ENCODE results near the gene ZNF275. TPM values are rescaled to one million over a fixed set of nuclear protein-coding genes. Genes with fewer than 3 reads are reported as not detected.

The ZNF275 gene
- total and polyA plus RNA-seq, 2 of the 4 experiments (the other 2 are of a cell fraction), result 6.6 to 9.7 TPM

GRCh38 chrX:153392642-153393321 lies 58.8 kb downstream of the ZNF275 start:
- Histone ChIP-seq H4K20me1 (ENCODE audit: insufficient read depth, low read length) (no peaks in the 10 kb centered on the region), H3K18ac (ENCODE audit: low read depth, low read length) (no peak overlapping the region), H3K4me3 (ENCODE audit: insufficient read depth, low read depth, low read length) (no peak overlapping the region), H2BK15ac (ENCODE audit: low read depth, low read length) (no peak overlapping the region), H2AK9ac (replicated peaks; ENCODE audit: low read depth, low read length, poor library complexity) (no peak overlapping the region), H3K4me1 (ENCODE audit: control insufficient read depth, insufficient read depth, low read length) (no peaks in the 10 kb centered on the region), H4K8ac (ENCODE audit: low read depth in 2 of 2, low read length in 2 of 2) (no peak overlapping the region), H3K79me1 (ENCODE audit: low read depth in 1 of 2, low read length in 2 of 2) (no peaks in the 10 kb centered on the region), H3K9me1 (ENCODE audit: insufficient read depth, low read length) (no peaks in the 10 kb centered on the region), H3K9me3 (ENCODE audit: control insufficient read depth, insufficient read depth, low read length) (peaks cover 3% of the 10 kb centered on the region; the same call in 1 of the 2 replicates), H2AFZ (replicated peaks; ENCODE audit: low read length, poor library complexity) (no peak overlapping the region), H3K4me2 (ENCODE audit: low read depth, low read length) (no peak overlapping the region), H3K4ac (ENCODE audit: low read depth, low read length) (no peak overlapping the region), H2BK120ac (ENCODE audit: low read depth, low read length) (no peak overlapping the region), H3K36me3 (ENCODE audit: control insufficient read depth, insufficient read depth, low read length) (no peaks in the 10 kb centered on the region), H3K23ac (ENCODE audit: low read depth, low read length) (no peak overlapping the region), H3K27ac (ENCODE audit: insufficient read depth, low read length) (no peak overlapping the region), H4K5ac (ENCODE audit: low read depth, low read length) (no peak overlapping the region), H3K27me3 (ENCODE audit: control insufficient read depth, insufficient read depth, low read length) (peaks cover 9% of the 10 kb centered on the region; the same call in 1 of the 2 replicates), H3K56ac (ENCODE audit: extremely low read depth, insufficient read depth, low read length) (no peak overlapping the region), H2AK5ac (ENCODE audit: low read depth, low read length) (no peak overlapping the region), H3K9ac (ENCODE audit: low read depth, low read length) (no peak overlapping the region), H2BK5ac (ENCODE audit: low read depth, low read length, poor library complexity, severe bottlenecking) (no peak overlapping the region), H3K14ac (replicated peaks; ENCODE audit: low read depth, low read length) (no peak overlapping the region), H2BK20ac (ENCODE audit: low read depth, low read length) (no peak overlapping the region), H4K91ac (ENCODE audit: insufficient read depth, low read depth, low read length) (no peak overlapping the region)
- dilution Hi-C loops (cut with HindIII; ENCODE audit: low sequenced_read_pairs, unreplicated experiment) (no loop called here), intact Hi-C loops (cut with micrococcal nuclease) (no loop called here), in situ Hi-C loops (cut with MboI; ENCODE audit: low sequenced_read_pairs) (no loop called here)
- ChIA-PET POLR2A (ENCODE audit: unreplicated experiment) (no interaction called here), CTCF (no interaction called here)
- no peak for TF ChIP-seq CHD1 (IDR thresholded peaks at IDR 0.05; ENCODE audit: low read depth, low read length)
- TF ChIP-seq RAD21 (IDR thresholded peaks at IDR 0.05; ENCODE audit: low read length), result no peak
- no peak for TF ChIP-seq CEBPB (IDR thresholded peaks at IDR 0.05; ENCODE audit: low read depth, low read length)
- TF ChIP-seq SMC3 (IDR thresholded peaks at IDR 0.05; ENCODE audit: low read depth, low read length), result no peak
- no peak for TF ChIP-seq BHLHE40 (IDR thresholded peaks at IDR 0.05; ENCODE audit: low read depth, low read length)
- no peak for TF ChIP-seq FOS (IDR thresholded peaks at IDR 0.05; ENCODE audit: low read depth, low read length)
- TF ChIP-seq MAFK (IDR thresholded peaks at IDR 0.05; ENCODE audit: low read depth, low read length), result no peak
- TF ChIP-seq ELK1 (IDR thresholded peaks at IDR 0.05; ENCODE audit: borderline replicate concordance, low read depth, low read length), result no peak
- no peak for TF ChIP-seq USF2 (IDR thresholded peaks at IDR 0.05; ENCODE audit: low read depth, low read length)
- no peak for TF ChIP-seq MAZ (IDR thresholded peaks at IDR 0.05; ENCODE audit: borderline replicate concordance, low read depth, low read length)
- TF ChIP-seq CTCF (conservative IDR thresholded peaks at IDR 0.05; ENCODE audit: low read depth, low read length), result no peak
- TF ChIP-seq MXI1 (IDR thresholded peaks at IDR 0.05; ENCODE audit: borderline replicate concordance, low read depth, low read length), result no peak
- 68% methylated on average over 3 of the region's 16 CpGs; no CpG with 5 or more reads in 1 of the 2 experiments for WGBS, 2 experiments (ENCODE audit: extremely low coverage in 2 of 2, insufficient read length in 1 of 2)
- DNase-seq (no peak), ATAC-seq (ENCODE audit: low read depth) (no peak)
- no TSS peak for BruUV-seq (replicated peaks)
